Stimulated activated CD4-positive, alpha-beta T cell treated with anti-CD3 and anti-CD28 coated beads, Interleukin-1b, Interleukin-23, amount 100 ng/mL, for 48 hours (primary cell): ENCODE data around the gene TATDN2.

Experiments used
- DNase-seq: peaks from one replicate; pipeline ENCODE4 v3.0.0-alpha.2; 2020

Gene TATDN2

DNA sequence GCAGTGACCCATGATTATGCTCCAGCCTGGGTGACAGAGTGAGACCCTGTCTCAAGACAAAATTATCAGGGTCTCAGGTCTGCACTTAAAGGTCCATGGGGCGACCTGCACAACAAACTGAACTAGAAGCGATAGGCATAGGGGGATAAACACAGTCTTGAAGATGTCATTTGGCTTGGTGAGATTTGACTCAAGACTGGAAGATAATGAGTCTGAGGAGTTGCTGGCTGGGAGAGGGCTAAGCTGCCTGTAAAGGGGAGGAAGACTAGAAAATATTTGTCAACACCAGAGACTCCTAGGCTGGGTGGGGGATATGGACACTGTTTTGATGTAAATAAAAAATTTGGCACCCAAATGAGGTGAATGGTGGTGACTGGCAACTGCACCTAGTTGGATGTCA is 24.7 kb downstream of the TATDN2 start:
- no peak for DNase-seq

DNA sequence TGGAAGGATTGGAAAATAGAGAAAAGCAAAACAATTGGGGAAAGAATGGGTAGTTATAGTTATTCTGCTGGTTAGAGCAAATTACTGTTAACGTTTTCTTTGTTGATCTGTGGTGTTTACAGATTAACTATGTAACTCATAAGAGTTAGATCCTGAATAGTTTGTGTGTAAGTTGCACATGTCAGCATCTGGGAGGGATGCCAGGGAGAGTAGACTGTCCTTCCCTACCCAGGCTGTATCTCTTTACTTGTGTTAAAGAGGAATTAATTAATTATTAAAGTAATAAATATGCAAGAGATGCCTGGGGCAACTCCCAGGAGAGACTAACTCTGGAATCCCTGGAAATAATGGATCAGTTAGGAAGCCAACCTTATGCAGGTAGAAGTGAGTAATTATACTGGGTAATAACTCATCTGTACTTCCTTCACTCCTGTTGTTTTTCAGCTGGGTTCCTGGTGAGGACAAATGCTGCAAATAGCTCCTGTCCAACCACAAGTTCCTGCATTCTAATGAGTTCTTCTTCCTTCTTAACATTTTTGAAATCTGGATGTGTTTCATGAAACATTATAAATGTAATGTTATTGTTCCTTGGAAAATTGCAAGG is 25.5 kb downstream of the TATDN2 start:
- DNase-seq = no peak

DNA sequence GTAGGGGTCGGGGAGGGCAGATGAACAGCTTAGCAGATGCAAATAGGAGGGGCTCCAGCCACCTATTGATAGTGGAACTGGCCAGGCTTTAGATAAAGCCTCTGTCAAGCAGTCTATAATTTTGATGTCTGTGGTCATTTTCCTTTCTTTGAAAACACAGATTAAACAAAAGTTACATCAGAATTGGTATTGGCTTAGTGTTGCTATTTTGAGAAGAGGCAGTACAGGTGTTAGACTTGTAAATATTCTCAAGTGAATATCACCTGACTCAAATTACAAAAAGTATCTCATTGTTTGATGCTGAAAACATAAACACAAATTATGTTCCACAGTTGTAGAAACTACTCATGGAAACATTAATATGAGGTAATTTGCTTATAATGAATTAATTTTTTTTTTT is 26.3 kb downstream of the TATDN2 start:
- no peak for DNase-seq

DNA sequence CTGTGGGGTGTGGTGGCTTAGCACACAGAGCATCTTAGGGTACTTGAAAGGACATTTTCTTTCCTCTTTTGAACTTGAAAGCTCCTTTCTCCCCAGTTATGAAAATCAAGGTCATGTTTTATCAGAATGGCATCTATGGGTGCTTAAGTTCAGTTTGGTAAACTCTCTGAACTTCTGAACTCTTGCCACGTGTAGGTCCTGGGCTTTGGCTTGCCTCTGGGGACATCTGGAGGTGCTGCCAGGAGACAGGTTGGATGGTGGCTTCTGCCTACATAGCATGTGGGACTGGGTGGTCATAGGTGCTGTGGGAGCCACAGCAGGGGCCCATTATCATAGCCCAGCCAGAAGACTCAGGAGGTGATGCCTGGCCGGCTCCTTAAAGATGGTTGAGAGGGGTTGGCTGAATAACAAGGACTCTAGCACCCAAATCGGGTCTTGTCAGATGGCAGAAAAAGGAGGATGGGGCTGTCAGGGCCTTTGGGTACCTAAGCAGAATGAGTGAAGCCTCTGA is 28.9 kb downstream of the TATDN2 start:
- DNase-seq = no peak

DNA sequence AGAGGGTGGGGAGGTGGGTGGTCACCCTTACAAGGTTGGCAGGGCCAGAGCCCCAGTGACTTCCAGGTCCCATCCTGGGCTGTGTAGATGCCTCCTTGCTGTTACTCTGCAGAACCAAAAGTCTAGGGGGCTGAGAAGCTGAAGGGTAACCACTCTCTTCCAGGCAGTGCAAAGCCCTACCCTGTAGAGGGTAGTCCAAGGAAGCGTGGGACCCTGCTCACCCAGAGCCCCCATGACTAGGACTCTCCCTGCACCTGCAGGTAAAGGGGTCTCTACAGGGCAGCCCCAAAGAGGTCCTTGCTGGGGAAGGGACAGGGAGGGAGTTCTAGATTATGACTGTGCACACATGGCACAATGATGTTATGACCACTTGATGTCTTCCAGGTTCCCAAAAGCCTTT is 30.2 kb downstream of the TATDN2 start:
- DNase-seq = no peak

DNA sequence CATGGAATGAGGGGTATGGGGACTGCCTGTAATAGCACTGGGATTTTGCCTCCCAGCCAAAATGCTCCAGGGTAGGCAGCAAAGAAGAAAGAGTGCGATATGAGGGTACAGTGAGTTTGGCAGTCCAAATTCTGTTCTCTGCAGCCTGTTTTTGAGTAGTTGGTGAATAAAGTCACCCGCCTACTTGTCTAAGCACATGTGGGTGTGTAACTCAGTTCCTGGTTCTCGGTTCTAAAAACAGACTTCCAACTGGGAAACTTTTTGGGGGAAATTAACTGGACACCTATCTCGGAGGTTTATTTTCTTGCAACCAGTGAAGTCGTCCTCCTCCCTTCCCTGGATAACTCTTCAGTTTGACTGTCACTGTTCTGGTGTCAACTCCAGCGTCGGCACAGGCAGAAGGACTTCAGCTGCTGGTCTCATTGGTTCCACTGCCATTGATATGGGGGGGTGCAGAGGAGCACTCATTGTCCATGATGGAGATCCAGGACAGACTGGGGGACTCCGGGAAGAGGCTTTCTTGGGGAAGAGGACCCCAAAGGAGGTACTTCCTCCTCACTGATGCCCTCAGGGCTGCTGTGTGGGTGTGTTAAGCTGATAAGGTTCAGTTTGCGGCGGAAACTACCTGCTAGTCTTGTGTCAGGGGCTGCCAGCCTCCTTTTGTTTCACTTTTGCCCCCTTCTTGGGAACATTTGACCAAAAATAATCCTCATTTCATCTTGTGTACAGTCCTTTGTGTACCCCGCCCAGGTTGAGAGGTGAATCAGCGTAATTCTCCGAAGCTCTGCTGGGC is 31.3 kb downstream of the TATDN2 start:
- DNase-seq = no peak

DNA sequence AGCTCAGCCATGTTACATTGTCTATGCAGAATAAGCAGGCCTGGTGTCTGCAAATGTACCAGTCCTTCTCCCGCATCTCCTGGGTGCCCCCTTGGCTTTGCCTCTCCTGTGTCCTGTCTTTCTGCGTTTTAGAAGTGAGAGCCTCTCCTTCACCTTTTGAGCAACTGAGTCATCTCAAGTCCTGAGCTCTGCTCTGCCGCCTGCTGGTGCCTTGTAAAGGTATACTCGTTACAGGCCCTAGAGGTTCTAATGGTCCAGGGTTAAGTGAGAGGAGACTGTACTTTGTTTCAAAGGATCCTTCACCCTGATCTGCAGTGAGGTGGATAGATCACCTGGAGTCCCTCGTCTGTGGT is 31.9 kb downstream of the TATDN2 start:
- no peak for DNase-seq

DNA sequence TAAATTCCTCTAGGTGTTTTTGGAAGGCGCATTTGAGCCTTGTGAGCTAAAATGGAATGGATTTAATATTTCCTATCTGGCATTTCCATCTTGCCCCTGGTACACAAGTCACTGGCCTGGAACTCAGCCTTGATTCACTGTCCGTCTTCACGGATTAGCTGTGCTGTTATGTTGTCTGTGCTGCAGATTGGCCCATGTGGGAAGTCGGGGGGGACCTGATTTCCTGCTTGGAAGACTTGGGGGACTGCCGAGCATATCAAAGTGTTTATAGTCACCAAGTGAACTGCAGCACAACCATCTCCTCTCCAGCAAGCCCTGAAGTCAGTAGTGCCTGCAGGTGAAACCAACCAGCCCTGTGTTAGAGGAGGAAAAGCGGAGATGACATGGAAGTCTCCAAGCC is 32.3 kb downstream of the TATDN2 start:
- DNase-seq = no peak

DNA sequence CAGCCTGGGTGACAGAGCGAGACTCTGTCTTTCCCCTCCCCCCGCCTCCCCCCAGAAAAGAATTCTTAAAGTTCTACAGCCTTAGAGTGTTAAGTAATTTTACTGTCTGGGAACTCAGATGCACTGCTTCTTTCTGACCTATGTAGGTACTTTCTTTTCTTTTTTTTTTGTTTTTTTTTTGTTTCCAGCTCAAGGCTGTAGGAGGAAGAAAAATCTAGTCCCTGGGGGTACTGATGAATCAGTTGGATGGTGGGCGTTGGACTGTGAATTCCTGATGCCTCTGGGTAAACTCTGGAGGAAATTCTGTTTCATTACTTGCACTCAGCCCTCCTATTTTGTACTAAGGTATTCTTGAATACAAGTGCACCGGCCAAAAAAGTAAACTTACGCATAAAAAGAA is 33.7 kb downstream of the TATDN2 start:
- DNase-seq = no peak

DNA sequence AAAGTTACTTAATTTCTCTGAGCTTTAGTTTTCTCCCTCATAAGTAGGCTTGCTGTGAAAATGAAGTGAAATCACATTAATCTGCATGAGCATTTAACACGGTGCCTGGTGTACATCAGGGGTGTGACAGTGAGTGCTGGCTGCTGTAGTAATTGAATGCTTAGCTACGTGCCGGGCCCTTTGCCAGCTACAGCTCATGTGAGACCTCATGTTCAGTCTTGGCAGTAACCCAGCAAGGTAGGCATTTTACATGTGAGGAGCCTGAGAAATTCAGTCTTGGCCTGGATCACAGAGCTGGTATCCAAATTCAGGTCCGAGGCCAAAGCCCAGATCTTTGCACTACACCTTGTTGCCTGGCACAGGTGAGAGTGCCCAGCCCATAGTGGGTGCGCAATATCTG is 35.4 kb downstream of the TATDN2 start:
- no peak for DNase-seq

DNA sequence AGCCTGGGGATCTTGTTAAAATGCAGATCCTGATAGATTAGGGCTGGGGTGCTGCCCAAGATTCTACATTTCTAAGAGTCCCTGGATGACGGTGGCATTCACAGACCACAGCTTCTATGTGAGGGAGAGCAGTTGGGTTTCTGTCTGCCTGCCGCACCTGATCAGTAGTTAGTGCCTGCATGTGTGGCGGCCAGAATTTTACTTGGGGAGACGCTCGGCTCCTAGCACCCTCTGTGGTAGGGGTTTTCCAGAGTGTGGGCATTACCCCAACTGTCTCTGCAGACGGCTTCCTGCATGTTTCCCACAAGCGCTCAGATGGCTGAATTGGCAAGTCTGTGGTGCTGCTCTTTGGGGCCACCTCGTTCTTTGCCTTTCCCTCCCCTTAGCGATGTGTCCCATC is 36.2 kb downstream of the TATDN2 start:
- DNase-seq = no peak

DNA sequence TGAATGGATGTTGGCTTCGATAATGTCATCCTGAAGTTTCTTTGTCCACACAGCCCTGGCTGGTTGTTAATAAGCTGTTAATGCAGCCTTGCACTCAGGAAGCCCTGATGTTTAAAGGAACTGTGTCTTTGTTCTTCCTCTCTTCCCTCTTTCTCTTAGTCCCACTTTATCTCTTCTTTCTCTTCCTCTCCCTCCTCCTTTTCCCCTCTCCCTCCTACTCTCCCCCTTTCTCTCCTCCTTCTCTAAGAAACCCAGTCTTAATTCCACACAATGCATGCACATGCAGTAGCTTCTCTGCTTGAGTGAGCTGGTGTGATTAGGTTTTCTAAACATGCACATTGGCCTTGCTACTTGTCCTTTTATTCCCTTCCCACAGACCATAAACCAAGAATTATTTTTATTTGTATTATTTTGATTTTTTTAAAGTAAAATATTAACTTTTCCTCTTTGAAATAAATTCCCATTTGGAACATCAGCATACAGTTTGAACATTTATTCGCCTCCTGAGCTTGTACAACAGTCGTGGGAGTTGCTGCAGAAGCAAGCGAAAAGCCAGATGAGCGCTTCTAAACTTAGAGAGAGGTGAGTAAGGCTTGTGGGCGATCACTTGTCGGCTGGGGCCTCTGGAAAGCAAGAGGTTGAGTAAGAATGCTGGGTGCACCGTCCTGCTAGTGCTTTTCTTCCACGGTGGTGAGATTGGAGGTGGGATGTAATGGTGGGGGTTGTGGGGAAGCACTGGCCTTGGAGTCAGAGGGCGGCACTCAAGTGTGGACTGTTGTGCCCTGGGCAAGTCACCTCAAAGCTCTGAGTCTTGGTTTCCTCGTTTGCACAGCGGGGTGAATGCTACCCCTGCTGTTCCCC is 37.2 kb downstream of the TATDN2 start:
- DNase-seq = no peak

DNA sequence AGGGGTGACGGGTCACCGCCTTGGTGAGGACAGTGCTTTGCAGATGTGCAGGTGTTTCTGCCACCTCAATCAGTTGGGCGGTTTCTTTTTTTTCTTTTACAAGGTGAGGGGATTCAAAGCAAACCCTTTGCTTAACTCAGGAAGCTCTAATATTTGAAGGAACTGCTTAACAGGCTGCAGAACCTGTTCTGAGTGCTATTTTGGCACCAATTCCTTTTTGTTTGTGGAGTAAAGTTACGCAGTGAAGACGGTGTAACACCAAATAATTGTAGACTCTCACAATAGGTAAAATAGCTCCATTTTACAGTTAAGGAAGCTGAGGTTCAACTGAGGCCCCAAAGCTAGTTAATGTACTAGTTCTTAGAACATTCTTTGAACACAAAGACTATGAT is 37.9 kb downstream of the TATDN2 start:
- DNase-seq = no peak

DNA sequence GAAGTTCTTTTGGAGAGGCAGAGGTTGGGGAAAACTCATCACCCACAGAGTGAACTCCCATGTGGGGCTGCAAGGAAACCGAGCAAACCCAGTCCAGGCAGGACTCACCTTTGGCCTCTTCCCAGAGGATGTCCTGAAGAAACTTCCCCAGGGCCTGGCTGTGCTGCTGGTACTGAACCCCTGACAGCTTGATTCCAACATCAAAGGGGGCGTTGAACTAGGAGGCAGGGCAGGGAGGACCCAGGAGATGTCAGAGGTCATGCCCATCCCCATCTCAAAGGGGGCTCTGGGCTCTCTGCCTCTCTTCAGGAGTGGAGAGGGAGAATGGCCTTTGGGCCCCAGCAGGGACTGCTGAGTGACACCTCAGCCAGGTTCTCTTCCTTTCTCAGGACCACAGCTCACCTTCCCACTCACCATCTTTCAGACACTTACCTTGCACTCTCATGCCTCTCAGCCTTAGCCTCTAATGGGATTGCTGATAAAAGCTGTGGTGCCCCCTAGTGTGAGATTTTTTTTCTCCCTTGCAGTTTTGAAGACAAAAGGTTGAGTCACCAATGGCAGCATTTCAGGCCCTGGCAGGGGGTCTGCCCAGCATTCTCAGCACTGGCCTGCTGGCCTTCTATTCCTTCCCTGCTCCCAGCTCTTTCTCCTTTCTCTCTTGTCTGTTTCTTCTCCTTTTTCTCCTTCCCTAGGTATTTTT is 38.5 kb downstream of the TATDN2 start:
- DNase-seq = no peak

DNA sequence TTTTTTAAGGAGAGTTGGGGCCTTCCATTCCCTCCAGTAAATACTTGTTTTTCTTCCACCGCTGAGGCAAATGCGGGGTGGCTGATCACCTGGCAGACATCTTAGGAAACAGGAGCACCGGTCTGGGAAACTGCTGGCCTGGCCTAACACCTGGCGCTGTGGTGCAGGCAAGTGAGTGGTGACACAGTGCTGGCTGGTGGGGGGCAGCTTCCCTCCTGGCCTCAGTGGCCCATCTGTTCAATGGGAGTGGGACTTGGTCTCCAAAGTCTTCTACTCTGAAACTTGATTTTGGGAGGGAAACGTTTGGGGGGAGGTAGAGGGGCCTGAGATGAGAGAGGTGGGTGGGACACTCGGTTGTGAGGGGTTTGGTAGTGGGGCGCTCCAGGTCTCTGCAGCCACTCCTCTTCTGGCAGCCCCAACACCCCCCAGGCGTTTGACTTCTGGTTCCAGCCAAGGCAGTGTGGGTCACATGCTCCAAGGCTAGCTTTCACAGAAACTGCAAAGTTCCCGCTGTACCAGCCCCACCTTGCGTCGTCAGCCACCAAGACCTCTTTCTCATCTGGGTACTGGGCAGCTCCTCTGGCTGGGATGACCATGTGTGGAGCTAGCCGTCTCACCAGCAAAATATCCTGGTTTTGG is 39.8 kb downstream of the TATDN2 start:
- DNase-seq = no peak

DNA sequence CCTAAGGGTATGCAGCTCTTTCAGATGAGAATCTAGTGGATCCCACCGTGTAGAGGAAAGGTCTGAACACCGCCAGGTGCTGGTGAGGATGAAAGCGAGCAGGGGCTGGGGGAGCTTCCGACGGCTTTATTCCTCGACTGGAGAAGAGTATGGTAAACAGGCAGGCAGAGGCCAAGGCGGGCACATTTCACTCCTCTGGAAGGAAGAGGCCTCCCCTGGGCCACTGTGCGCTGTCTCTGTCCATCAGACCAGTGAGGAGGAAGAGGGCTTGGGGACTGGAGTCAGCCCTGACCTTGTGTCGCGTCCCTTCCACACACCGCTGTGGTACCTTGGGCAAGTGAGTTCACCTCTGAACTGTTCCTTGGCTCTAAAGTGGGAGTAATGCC is 40.3 kb downstream of the TATDN2 start:
- no peak for DNase-seq

DNA sequence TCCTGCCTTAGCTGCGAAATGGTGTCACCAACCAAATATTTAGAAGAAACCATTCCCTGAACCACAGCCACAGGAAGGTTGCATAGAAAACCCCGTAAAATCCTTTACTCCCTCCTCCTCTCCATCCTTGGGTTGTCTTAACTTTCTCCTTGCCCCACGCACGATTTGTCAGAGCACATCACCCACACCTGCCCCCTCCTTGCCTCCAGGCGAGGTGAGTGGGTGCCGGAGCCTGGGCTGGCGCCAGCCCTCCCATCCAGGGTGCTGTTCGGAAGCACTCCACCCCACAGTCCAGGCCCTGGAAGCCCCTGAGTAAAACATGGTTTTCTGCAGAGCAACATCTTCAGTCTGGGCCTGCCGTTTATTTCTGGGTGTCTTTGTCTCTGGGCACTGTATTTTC is 40.8 kb downstream of the TATDN2 start:
- DNase-seq = no peak

DNA sequence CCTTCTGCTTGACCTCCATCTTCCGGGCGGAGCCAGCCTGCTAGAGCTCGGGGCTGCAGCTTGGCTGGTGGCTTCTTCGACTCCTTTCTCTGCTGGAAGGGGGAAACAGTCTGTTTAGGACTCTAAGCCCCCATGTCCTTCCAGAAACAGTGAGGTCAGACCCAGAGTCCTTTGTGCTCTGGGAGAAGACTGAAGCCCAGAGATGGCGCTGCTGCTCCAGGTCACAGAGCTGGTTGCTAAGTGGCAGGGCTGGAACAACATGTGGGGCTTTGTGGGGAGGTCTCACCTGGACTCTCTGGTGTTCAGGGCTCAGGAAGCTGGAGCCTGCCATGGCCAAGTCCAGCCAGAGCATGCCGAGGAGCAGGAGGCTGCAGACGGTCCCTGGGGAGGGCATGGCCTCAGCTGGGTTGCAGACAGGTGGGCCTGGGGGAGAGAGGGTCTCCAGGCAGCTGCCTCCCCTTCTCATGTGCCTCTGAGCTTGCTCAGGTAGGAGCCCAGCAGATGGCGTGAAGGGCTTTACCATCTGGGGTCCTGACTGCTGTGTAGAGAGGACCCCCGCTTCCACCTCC is 41.6 kb downstream of the TATDN2 start:
- DNase-seq = no peak

DNA sequence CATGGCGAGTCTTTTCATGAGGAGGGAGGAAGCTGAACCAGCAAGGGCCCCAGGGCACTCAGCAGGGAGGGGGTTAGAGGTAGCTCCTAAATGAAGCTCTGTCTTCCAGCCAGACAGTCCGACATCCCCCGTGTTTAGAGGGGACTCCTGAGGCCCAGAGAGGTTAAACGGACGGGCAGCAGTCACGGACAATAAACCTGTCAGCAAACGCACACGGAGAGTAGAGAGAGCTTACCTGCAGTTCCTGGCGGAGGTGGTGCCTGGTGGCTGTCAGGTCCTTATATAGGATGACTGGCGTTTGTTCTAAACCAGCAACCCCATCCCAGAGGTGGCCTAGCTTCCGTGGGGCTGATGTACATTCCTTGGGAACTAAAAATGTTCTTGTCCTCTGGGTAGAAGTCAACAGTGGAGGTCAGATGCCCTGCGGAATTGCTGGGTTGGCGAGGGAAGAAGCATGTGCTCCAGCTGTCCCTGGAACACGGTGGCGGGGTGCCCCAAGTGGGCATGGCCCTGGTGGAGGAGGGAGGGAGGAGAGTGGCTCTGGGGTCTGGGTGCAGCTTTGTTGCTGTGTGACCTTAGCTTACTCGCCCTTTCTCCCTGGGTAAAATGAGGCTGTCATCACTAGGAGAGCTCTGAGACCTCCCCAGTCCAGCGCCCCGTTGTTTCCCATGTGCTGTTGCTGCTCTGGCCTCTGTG is 42.4 kb downstream of the TATDN2 start:
- no peak for DNase-seq

DNA sequence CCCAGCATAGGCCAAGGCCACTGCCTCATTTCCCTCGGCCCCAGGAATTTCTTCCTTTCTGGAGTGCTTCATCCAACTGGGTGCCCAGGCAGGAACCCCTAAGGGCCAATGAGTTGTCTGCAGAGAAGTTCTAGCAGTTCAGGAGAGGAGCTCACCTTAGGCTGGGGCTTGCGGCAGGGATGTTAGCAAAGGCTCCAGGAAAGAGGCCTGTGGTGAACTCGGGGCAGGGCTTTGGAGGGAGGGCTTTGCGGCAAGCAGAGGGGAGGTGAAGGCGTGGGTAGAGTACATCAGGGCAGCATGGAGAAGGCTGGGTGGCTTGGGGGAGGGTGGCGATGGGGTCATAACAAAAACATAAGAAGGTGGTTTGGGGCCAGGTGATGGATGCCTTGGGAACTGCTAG is 43.4 kb downstream of the TATDN2 start:
- no peak for DNase-seq

DNA sequence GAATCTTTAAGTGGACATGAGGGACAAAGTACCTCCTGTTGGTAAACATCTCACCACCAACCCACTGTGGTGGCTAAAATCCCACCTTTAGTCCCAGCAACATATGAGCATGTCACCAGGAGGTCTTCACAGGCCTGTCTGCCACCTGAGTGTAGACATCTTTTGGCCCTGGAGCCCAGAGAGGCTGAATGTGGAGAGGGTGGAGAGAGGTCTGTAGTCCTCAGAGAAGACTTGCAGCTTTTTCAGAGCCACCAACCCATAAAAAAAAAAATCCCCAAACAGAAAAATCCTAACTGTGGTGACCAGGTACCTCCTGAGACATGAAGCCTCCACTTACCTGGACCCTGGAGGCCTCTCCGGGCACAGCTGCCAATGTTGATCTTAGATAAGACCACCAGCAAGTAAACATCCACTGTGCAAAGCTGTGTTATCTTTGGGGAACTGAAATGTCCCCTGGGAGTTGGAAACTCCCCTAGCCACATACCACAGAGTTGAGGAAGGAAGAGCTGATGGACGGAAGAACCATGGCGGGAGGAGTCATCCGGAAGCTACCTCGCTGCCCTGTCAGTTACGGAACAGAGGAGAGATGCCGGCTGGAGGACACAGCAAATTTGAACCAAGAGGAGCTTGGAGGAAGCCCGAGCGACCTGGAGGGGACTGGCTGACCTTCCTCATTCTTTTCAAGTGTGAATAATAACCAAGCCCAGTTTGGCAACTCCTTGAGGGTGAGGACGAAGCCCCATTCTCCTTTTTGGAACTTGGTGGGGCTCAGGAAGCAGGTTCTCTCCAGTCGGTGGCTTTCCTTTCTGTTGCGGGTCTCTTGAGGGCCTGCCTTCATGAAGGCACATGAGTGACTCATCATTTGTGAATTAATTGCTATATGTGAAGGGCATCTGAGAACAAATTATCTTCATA is 44.5 kb downstream of the TATDN2 start, which contains the start of gene GHRL:
Gene GHRL (minus strand): TSS at position 443 of the 915 bp plus-strand sequence. CDS start 2,767 bp downstream, outside the sequence.
- DNase-seq = no peak
